Measurements from ENCODE around the gene INSR. TPM values are rescaled to one million over a fixed set of nuclear protein-coding genes. Genes with fewer than 3 reads are reported as not detected.
"Not testable (repeated sequence)": the region's sequence is repeated elsewhere in the genome, so short reads cannot be mapped to it uniquely, and the experiment has no call there.

INSR gene
- total RNA-seq, 4 donors from 2014 or later = 70.7 to 165 (median 89.2) TPM

DNA sequence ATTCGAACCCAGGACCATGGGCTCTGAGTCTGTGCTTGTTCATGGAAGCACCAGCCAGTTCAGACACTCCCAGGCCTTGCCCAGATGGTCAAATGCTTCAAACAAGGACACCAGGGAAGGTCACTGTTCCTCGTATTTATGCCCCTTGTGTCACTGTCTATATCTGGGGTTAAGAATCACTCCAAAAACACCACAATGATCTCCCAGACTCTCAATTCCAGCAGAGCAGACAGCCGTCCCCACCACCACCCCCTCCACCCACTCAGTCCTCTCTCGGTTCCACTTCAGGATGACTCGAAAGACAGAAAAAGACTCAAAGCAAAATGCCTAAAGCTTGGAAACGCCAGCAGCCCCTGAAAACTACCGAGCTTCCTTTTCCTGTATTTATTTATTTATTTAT lies 79.0 kb downstream of the INSR start:
- DNase-seq (ENCODE audit: low spot score in 2 of 2) = no peak
- no peak for TF ChIP-seq CTCF (IDR thresholded peaks at IDR 0.05)
- TF ChIP-seq POLR2A (IDR thresholded peaks at IDR 0.05) = no peak
- intact Hi-C loops (cut with DNase I; ENCODE audit: low total_unique reads) = no loop called here
- 66 to 74% methylated on average over 7 of the region's 7 CpGs for WGBS, 2 donors
- H3K4me3 ChIP-seq (ENCODE audit: low read depth, poor library complexity, severe bottlenecking) = no peak overlapping the region

DNA sequence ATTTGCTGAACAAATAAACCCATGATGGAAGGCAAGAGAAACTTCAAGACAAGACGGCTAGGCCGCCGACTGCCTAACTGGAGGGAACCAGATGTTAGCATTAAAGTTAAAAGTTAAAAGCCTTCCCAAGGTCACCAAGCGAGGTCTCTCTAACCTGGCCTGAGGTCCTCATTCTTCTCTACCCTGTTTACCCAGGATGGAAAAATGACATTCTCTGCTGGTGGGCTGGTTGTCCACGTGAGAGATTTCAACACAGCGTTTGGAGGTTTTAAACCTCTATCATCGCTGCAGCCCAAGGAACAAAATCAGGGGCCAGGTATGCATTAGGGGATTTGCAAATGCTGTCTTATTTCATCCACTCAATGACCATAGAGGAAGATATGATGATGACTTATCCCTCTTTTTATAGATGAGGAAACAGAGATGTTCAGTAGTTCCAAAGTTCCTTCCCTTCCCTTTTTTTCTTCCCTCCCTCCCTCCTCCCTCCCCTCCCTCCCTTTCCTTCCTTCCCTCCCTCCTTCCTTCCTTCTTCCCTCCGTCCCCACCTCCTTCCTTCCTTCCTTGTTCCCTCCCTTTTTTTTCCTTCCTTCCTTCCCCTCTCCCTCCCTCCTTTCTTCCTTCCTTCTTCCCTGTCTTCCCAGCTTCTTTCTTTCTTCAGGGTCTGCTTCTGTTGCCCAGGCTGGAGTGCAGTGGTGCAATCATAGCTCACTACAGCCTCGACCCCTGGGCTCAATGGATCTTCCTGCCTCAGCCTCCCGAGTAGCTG lies 79.7 kb downstream of the INSR start:
- H3K4me3 ChIP-seq (ENCODE audit: low read depth, poor library complexity, severe bottlenecking) = no peak overlapping the region
- TF ChIP-seq CTCF (IDR thresholded peaks at IDR 0.05) (no peak), POLR2A (IDR thresholded peaks at IDR 0.05) (no peak)
- 79 to 81% methylated on average over 10 of the region's 10 CpGs for WGBS, 2 donors
- no peak for DNase-seq (ENCODE audit: low spot score in 2 of 2)
- intact Hi-C loops (cut with DNase I; ENCODE audit: low total_unique reads) = no loop called here

DNA sequence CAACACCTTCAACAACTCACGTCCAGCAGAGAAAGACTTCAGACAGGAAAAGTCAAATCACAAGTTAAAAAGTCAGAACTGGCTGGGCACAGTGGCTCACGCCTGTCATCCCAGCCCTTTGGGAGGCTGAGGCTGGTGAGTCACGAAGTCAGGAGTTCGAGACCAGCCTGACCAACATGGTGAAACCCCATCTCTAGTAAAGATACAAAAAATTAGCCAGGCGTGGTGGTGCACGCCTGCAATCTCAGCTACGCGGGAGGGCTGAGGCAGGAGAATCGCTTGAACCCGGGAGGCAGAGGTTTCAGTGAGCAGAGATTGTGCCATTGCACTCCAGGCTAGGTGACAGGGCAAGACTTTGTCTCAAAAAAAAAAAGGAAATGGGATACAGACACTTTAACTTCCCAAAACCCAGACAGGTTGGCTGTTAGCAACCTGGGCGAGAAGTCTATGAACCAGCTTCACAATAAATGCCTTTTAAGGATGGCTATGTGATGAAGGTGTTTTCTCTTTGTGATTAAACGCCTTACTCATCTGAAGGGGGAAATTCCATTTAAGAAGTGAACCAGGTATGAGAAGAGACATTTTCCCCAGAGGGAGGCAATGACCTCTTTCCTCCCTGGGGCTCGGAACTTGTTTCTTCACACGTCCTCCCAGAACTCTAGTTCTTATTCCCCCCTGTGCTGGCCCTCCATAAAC lies 80.4 kb downstream of the INSR start:
- H3K4me3 ChIP-seq (ENCODE audit: low read depth, poor library complexity, severe bottlenecking) = no peak overlapping the region
- DNase-seq (ENCODE audit: low spot score in 2 of 2) = no peak
- TF ChIP-seq POLR2A (IDR thresholded peaks at IDR 0.05) (no peak), CTCF (IDR thresholded peaks at IDR 0.05) (no peak)
- 70 to 71% methylated on average over 14 of the region's 14 CpGs for WGBS, 2 donors
- intact Hi-C loops (cut with DNase I; ENCODE audit: low total_unique reads) = no loop called here

DNA sequence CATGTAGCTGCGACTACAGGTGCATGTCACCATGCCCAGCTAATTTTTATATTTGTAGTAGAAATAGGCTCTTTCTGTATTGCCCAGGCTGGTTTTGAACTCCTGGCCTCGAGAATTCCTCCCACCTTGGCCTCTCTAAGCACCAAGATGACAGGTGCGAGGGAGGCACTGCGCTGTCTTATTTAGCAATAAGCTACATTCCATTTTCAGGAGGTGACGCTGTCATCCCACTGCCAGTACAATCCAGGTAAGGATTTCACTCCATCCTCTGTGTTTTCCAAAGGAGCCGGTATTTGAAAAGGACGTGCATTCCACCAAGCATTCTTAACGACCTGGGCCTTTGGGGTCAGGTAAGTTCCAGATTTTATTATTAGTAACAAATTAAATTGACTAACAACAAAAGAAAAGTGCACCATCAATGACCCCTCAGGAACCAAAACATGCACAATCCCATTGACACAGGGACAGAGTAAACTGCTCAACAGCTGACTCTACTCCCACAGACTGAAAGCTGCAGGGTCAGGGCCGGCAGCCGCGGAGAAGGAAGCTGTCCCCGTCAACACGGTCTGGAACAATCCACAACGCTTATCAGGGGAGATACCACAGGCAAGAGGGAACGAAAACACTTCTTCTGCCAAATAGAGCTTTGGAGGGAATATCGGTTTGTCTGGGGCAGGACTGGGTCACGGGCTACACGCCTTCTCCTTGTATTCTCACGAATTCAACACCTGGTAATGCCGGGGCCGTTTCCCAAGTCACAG lies 82.8 kb downstream of the INSR start:
- no peak overlapping the region for H3K4me3 ChIP-seq (ENCODE audit: low read depth, poor library complexity, severe bottlenecking)
- TF ChIP-seq CTCF (IDR thresholded peaks at IDR 0.05) (no peak), POLR2A (IDR thresholded peaks at IDR 0.05) (no peak)
- 60 to 72% methylated on average over 21 of the region's 21 CpGs for WGBS, 2 donors
- intact Hi-C loops (cut with DNase I; ENCODE audit: low total_unique reads) = no loop called here
- no peak for DNase-seq (ENCODE audit: low spot score in 2 of 2)

- 80 to 91% methylated on average over 4 of the region's 4 CpGs for WGBS, 2 donors
- no peak overlapping the region for H3K4me3 ChIP-seq (ENCODE audit: low read depth, poor library complexity, severe bottlenecking)
- intact Hi-C loops (cut with DNase I; ENCODE audit: low total_unique reads) = no loop called here
- no peak for DNase-seq (ENCODE audit: low spot score in 2 of 2)
- TF ChIP-seq POLR2A (IDR thresholded peaks at IDR 0.05) (no peak), CTCF (IDR thresholded peaks at IDR 0.05) (no peak)
Measured at GRCh38 chr19:7210359-7210758, 83.9 kb downstream of the INSR start.

GRCh38 chr19:7209597-7210325 lies 84.5 kb downstream of the INSR start:
- intact Hi-C loops (cut with DNase I; ENCODE audit: low total_unique reads); H3K4me3 ChIP-seq (ENCODE audit: low read depth, poor library complexity, severe bottlenecking): not testable (repeated sequence)
- 89 to 90% methylated on average over 15 of the region's 15 CpGs for WGBS, 2 donors

GRCh38 chr19:7209036-7209435 lies 85.2 kb downstream of the INSR start:
- DNase-seq (ENCODE audit: low spot score in 2 of 2); H3K4me3 ChIP-seq (ENCODE audit: low read depth, poor library complexity, severe bottlenecking); intact Hi-C loops (cut with DNase I; ENCODE audit: low total_unique reads): not testable (repeated sequence)
- WGBS, 2 donors = 88 to 89% methylated on average over 3 of the region's 3 CpGs

More at GRCh38 chr19:7209597-7210325, 84.5 kb downstream of the INSR start:
- DNase-seq (ENCODE audit: low spot score in 2 of 2) = not testable (repeated sequence)
